NCI-H82 (cell line): Measurements from ENCODE around the gene ADD2.
"Not testable (repeated sequence)": the region's sequence is repeated elsewhere in the genome, so short reads cannot be mapped to it uniquely, and the experiment has no call there.

ENCODE experiments used
- DNase-seq: peaks from one replicate; lab custom pipeline; 2025; lab: John Stamatoyannopoulos, UW

Gene ADD2

DNA sequence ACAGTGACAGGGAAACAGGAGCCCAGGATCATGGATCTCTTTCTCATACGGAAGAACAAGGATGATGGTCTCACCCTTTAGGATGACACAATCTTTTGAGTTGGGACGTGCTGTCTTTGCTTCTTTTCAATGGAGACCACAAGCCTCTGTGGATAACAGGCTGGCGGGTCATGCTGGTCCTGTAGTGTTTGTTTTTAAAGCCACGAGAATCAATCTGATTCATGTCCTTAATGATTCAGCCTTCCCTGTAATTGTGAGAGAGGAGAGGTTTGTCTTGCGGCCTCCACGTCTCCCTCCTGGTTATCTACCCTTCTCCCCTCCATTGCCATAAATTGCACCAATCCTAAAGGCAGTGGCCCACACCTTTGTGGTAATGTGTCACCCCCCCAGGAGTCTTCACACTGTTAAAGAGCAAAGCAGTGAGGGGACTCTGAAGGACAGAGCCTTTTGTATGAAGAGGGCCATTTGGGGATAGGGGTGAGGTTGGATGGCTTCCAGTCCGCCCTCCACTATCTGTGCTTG, 126.7 kb downstream of the ADD2 start:
- no peak for DNase-seq

DNA sequence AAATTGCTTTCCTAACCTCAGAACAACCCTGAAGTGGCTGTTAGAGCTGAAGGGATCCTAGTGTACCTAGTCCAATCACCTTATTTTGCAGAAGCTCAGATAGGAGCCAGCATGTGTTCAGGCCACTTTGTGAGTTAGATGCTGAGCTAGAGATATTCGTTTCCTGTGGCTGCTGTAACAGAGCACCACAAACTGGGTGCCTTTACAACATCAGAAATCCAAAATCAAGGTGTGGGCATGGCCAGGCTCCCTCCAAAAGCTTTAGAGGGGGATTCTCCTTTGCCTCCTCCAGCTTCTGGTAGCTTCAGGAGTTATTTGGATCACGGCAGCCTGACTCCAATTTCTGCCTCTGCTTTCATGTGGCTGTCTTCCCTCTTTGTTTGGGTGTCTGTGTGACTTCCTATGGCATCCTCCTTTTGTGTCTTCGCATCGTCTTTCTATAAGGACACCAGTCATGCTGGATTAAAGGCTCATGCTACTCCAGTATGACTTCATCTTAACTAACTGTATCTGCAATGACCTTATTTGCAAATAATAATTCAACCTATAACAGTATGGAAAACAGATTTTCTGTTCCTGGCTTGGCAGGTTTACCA, 128.1 kb downstream of the ADD2 start:
- no peak for DNase-seq

DNA sequence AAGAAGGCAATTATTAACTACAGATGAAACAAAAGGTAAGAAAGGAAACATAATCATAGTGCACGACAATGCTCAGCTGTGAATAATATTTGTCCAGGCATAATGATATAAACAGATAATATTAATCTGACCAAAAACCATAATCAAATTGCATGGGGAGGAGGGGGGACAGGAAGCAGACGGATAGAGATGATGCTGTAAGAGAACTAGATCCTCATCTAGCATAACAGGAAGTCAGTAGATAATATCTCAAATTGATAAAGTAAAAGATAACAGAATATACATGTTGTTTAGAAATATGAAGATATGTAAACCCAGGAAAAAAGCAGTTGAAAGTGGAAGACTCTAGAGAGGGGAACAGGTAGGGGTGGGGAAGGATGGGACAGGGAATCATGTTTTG, 129.4 kb downstream of the ADD2 start:
- no peak for DNase-seq

DNA sequence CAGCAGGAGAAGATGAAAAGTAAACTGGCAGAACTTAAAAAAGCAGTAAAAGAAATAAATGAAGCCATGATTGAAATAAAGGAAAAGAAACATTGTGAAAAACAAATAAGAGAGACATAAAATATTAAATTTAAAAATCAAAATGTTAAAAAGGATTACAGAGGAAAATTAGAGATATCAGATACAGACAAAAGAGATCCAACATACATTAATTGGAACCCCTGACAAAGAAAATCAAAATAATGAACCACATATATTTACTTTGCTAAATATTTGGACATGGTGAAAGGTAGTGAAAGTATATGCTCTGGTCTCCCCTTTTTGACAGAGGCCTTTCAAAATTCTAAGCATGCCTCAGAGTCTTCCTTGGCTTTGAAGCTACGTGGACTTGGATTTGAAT, 134.5 kb downstream of the ADD2 start:
- no peak for DNase-seq

DNA sequence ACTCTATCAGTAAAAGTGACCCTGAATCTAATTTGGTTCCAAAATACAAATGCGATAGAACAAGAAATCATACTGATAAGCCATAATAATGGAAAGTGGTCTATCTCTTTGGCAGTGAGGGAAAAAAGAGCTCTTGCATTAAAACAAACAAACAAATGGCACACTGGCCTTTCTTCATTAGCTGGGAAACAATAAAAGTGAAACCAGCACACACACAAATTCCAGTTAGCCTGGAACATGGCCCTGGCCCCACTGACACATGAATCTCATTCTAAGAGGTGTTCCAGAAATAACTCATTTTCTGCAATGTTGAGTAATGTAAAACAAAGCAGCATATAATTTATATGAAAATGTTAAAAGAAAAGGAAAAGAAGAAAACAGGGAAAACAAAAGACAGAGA, 135.0 kb downstream of the ADD2 start:
- DNase-seq, result no peak

DNA sequence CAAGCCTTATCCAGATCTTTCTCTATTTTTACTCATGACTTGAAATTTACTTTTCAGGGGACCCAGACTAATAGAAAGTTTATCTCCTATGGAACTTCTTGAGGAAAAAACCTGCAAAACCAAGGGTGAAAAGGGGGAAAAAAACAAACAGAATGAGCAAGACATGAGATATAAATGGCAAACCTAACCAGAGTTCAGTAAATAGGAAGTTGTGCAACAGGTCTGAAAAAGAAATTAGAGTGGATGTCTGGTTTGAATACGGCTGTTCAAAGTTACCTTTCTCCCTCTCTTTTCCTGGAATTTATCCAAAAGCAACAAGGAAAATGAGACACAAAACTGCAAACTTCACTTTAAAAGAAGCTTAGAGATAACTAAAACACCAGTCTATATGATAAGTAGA, 135.6 kb downstream of the ADD2 start:
- no peak for DNase-seq

DNA sequence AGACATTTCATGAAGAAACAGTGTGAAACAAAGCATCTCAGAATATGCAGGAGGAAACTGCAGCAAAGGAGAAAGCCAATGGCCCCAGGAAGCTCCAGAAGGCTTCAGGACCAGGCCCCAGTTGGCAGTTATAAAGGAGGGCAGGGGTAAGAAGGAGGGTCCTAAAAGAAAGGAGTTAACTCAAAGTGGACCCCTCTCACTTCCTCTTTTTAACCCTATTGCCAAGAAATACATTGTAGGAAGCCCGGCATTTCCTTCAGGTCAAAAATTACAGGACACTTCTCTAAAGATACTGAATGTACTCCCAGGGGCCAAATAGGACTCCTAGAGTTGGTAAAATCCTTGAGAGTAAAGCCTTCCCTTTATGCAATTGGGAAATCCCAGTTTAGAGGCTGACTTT, 137.2 kb downstream of the ADD2 start:
- DNase-seq, result no peak

DNA sequence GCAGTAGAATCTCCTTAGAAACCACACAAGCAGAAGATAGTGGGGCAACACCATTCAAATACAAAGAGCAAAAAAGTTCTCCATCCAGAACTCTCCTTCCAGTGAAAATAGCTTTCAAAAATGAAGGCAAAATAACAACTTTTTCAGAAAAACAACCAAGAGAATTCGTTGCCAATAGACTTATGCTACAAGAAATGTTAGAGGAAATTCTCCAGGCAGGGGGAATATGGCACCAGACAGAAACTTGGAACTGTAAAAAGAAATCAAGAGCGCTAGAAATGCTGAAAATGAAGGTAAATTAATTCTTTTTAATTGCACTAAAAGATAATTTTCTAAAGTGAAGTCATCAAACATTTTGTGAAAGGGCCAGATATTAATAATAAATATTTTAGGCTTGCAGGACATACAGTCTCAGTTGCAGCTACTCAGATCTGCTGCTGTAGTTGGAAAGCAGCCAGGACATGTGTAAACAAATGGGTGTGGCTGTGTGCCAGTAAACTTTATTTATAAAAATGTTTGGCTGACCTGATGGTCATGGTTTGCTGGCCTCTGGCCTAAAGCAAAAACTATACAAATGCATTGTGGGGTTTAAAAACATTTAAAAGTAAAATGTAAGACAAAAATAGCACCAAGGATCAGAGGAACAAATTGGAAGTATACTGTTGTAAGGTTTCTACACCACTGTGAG, 140.6 kb downstream of the ADD2 start:
- peak; percentile 32 for DNase-seq

DNA sequence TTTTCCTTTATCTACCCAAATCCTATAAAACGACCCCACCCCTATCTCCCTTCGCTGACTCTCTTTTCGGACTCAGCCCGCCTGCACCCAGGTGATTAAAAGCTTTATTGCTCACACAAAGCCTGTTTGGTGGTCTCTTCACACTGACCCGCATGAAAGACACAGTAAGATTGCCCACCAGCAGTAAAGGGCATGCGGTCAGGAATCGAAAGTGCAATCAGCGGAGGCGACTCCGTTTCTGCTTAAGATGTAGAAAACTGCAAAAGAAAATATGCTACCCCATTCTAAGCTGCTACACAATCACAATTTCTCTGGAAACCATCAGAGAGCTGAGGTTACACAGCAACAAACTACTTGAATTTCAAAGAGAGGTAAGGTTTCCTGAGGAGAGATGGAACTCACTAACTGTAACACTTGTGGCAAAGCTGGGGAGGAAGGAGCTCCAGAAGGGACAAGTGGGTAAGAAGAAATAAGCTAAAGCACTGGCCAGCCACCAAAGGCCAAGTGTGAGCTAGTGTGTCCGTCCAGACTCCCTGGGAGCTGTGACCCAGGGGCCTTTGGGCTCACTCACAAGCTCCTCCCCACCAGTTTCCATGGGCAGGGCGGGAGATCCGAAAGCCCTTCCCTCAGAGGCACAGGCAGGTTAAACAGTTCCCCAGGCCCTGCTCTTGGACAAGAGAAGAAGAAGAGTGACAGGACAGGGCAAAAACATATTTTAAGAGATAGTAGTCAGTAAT, 141.6 kb downstream of the ADD2 start:
- no peak for DNase-seq

DNA sequence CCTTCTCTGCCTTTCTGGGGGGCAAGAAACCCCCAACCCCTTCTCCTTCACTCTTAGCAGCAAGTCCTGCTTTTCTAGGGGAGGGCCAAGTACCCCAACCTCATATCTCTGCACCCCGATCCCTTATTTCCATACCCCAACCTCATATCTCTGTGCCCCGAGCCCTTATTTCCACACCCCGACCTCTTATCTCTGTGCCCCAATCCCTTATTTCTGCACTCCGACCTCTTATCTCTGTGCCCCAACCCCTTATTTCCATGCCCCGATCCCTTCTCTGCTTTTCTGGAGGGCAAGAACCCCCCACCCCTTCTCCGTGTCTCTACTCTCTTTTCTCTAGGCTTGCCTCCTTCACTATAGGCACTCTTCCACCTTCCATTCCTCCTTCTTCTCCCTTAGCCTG, 146.5 kb downstream of the ADD2 start:
- not testable (repeated sequence) for DNase-seq

DNA sequence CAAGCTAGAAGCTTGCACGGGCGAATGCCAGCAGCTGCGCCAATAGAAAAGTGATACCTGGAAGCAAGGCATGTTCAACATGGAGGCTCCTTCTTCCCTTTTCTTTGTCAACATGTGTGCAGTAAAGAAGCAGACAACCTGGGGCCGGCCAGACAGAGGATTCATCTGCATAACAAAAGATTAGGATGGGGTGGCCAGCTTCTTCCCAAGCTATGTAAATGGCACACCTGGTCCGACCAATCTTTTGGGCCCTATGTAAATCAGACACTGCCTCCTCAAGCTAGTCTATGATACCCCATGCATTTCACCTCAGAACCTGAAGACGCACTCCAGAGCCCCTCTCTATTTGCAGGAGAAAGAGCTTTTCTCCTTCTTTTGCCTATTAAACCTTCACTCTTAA, 148.0 kb downstream of the ADD2 start:
- peak; percentile 50 for DNase-seq

DNA sequence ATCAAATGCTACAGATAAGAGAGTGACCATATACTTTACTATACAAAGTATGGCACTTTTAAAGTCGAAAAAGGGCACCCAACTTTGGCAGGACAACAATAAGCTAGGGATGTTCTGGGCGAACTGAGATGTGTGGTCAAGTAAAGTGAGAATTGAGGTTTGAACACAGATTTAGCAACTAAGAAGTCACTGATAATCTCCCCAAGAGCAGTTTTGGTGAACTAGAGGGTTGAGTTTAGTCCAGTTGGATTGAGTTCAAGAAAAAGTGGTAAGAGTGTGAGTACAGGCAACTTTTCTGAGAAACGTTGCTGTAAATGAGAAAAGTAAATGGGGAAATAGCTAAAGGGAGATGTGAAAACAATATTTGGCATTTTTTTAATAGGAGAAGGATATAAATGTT, 148.8 kb downstream of the ADD2 start:
- DNase-seq, result no peak

DNA sequence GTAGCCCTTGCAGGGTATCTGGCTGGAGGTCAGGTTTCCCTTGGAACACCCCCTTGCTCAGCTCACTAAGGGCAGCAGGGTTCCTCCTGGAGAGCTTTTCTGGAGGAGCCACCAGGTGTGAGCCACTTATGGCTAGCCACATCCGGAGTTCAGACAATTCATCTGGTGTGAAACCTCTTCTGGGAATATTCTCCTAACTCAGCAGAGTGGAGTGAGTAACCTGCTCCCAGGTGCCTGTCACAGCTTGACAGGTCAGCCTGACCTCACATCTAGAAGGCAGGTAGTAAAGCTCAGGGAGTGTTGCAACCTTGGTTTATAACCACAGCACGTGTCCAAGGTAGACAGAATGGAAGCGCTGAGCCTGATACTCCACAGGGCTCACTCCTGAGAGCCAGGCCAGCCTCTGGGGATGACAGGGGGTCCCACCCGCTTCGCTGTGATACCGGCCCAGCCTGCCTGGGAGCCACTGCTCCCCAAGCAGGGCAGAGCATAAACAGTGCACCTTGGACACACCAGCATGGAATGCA, 151.8 kb downstream of the ADD2 start:
- no peak for DNase-seq

DNA sequence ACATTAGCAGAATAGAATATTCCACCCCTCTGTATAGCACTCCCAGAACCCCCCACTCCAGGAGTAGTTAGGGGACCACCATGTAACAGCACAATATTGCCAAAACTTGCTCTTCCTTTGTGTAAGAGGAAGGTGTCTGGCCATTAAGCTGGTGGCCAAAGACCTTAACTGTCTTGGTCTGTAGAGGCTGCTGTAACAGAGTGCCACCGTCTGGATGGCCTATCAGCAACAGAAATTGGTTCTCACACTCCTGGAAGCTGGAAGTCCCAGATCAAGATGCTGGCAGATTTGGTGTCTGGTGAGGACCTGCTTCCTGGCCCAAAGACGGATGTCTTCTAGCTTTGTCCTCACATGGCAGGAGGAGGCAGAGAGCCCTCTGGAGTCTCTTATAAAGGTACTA, 152.8 kb downstream of the ADD2 start:
- no peak for DNase-seq

DNA sequence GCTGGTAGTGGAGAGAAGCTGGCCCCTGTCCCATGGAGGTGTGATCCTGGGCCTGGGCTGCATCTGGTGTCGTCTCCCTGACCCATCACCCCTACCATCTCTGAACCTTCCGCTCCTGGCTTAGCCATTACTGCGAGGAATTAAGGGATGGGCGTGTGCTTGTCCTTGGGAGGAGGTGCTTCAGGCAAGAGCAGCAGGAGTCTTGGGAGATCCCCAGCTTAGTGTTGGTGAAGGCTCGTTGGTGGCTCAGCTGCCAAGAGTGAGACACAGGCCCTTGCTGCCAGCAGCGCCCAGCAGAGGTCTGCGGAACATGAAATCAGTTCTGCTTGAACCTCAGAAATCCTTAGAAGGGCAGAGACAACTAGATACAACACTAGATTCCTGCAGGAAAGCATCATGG, 154.5 kb downstream of the ADD2 start:
- peak; percentile 75 for DNase-seq

DNA sequence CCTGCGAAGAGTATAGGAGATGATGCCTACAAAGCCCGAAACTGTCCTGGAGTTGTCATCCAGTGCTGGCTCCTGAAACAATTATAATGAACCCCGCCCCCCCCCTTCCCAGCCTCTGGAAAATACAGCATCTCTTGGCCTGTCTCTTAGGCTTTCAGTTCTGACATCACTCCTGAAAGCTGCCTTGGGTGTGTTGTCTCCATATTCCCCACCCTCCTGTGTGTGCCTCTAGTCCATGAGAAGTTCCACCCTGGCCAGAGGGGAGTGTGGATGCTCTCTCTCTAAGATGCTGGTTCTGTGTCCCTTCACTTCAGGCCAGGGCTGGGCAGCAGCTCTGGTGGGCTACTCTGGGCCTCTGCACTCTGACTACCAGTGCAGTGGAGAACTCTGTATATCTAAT, 155.4 kb downstream of the ADD2 start:
- no peak for DNase-seq

DNA sequence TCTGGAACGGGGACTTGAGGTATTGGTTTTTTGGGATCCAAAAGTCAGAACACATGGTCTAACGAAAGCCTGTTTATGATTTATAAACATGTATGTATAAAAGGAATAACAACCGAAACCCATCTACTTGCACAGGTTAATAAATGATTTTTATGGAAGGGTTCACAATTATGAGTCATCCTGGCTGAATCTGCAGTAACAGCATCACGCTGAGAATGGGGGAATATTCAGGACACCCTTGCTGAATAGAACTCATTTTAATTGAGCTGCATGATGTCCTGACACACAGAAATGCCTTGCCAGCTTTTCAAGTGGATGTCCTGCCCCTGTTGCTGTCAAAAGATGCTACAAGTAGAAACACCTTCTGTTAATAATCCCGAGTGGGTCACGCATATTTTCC, 159.6 kb downstream of the ADD2 start:
- no peak for DNase-seq

DNA sequence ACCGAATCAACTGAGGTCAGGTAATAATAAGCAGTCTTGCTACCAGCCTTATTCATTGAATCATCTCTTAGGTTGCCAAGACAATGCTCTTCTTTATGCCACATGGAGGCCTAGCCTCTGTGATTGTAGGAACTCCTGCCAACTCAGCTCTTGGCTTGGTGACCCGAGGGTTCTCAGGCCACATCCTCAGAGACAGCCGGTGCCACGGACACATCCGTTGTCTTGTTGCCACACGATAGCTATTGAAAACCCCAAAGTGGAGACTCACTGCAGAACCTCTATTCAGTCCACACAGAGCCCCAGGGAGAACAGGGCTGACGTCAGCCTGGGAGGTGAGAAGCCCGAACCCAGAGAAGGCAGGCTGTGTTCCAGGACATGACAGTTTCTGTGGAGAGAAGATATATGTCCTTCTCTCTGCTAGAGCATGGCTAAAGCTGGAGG, 160.9 kb downstream of the ADD2 start:
- DNase-seq, result no peak
